Adipose tissue (tissue), 3 donors: Measurements from ENCODE around the gene INTS4. TPM values are rescaled to one million over a fixed set of nuclear protein-coding genes. Genes with fewer than 3 reads are reported as not detected.
"Not testable (repeated sequence)": the region's sequence is repeated elsewhere in the genome, so short reads cannot be mapped to it uniquely, and the experiment has no call there.

Experiments
- H3K27ac ChIP-seq: one replicate; pipeline ENCODE4 v1.5.1; 2013; ENCODE audit warnings: low read depth, low read length
- WGBS, 3 donors: extraction: QIAGEN DNeasy Blood & Tissue Kit; methylation state at CpG; one replicate each; pipeline ENCODE4 v1.1.7; 2013; 5-methylcytosine and 5-hydroxymethylcytosine counted together
- polyA plus RNA-seq, 3 donors: library from polyadenylated mRNA; stranded (reverse); fragments of 200-250 nt; gene quantifications; one replicate each; pipeline ENCODE4 v1.2.3, GENCODE V29; 2013
- donor health status: healthy with polysubstance abuse.
- donor health status: Bipolar disorder and iron deficiency.
- donor health status: healthy.

INTS4 gene
- polyA plus RNA-seq, 3 donors = 11.4 to 24.5 (median 13.2) TPM

GRCh38 chr11:77854838-77855237 is 139.6 kb downstream of the INTS4 start:
- WGBS, 3 donors = 93 to 100% (median 99%) methylated on average over 2 of the region's 2 CpGs
- H3K27ac ChIP-seq = no peak overlapping the region

- WGBS, 3 donors = 77 to 86% (median 81%) methylated on average over 1 of the region's 1 CpG
- no peak overlapping the region for H3K27ac ChIP-seq
Observed at GRCh38 chr11:77851503-77851902, 143.0 kb downstream of the INTS4 start.

- 81 to 95% (median 92%) methylated on average over 5 of the region's 5 CpGs for WGBS, 3 donors
- not testable (repeated sequence) for H3K27ac ChIP-seq
Observed at GRCh38 chr11:77843700-77844099, 150.8 kb downstream of the INTS4 start.

- WGBS, 3 donors = 59 to 86% (median 68%) methylated on average over 1 of the region's 1 CpG
- no peak overlapping the region for H3K27ac ChIP-seq
Observed at GRCh38 chr11:77842441-77843121, 151.9 kb downstream of the INTS4 start.

- 94 to 97% (median 95%) methylated on average over 4 of the region's 4 CpGs for WGBS, 3 donors
- H3K27ac ChIP-seq = no peak overlapping the region
Observed at GRCh38 chr11:77833302-77833701, 161.2 kb downstream of the INTS4 start.

GRCh38 chr11:77828926-77829325 is 165.5 kb downstream of the INTS4 start:
- 92 to 100% (median 96%) methylated on average over 2 of the region's 2 CpGs for whole genome bisulfite sequencing, 3 donors
- H3K27ac ChIP-seq = no peak overlapping the region

Other genes with a start within 250 kb of the INTS4 start
- gene RSF1, start 173.9 kb downstream of the INTS4 start, polyA plus RNA-seq = 10 to 100 TPM in 2 of 3 donors, 1 to 10 TPM in 1; 5.9 to 13.5 (median 10.5) TPM
- gene AAMDC, start 173.5 kb downstream of the INTS4 start, polyA plus RNA-seq = 100 to 1,000 TPM in 2 of 3 donors, 10 to 100 TPM in 1; 34.5 to 120 (median 103) TPM
- gene KCTD14, start 28.6 kb upstream of the INTS4 start, polyA plus RNA-seq = 10 to 100 TPM in 1 of 3 donors, 1 to 10 TPM in 2; 1.2 to 17.9 (median 3.4) TPM
- gene THRSP, start 69.2 kb upstream of the INTS4 start, polyA plus RNA-seq = 100 to 1,000 TPM in 2 of 3 donors, 10 to 100 TPM in 1; 87.4 to 228 (median 113) TPM
- gene NDUFC2, start 85.2 kb upstream of the INTS4 start, polyA plus RNA-seq = 100 to 1,000 TPM; 111 to 327 (median 210) TPM
- gene ALG8, start 145.0 kb upstream of the INTS4 start, polyA plus RNA-seq = 10 to 100 TPM; 14.1 to 36.2 (median 32.3) TPM
- gene KCTD21, start 194.0 kb upstream of the INTS4 start, polyA plus RNA-seq = 1 to 10 TPM; 2.7 to 8.4 (median 7.6) TPM
- 1 to 10 TPM; 3.3 to 6.6 (median 6.3) TPM for gene USP35, start 194.3 kb upstream of the INTS4 start, polyA plus RNA-seq